ENCODE results near the gene PTHLH.

DNA sequence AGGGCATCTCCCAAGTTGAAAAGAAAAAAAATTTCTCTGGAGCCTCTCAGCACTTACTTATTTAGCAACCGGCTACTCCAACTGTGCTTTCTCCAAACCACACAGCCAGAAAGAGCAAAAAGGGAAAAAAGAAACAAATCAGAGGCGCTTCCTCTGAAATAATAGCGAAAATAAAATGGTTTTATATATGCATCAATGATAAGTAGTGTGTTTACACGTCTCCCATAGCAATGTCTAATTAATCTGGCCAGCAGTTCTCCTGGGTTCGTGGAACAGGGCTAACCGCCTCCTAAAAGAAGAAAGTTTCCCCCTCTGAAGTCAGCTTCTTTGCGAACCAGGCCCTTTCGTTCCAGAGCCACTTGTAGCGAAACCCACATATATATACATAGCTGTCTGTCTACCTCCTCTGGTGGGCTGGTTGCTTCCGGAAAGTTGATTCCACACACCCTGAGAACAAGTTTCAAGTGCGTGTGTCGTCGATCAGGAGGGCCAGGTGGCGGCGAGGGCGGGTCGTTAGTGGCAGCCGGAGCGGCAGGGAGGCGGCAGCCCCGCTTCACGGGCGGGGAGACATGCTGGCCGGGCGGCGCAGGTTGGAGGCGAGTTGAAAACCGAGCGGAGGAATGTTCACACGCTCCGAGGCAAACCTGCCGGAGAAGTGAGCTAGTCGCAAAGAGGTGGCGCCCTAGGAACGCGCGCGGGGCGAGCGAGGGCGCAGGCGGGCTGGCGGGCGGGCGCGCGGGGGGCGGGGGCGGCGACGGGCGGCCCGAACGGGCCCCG, 2.7 kb downstream of the PTHLH start:
- TF ChIP-seq POLR2A (IDR thresholded peaks at IDR 0.05; ENCODE audit: low read length) (no peak), GATA1 (IDR thresholded peaks at IDR 0.05; ENCODE audit: low read depth, low read length) (no peak)

Measured in erythroblast (primary cell).